GM21619 (cell line): ENCODE results near the gene DCAF10.
A peak's percentile ranks its signal among the peaks of the same experiment; 100 is the strongest.
"Not testable (repeated sequence)": the region's sequence is repeated elsewhere in the genome, so short reads cannot be mapped to it uniquely, and the experiment has no call there.

Experiments used
- ATAC-seq: cut with Tn5 transposase; IDR thresholded peaks from one replicate; pipeline ENCODE4 v1.9.1; 2021; ENCODE audit not compliant: unreplicated experiment

The DCAF10 gene

GRCh38 chr9:37800631-37801286 lies at the start of gene DCAF10:
Gene DCAF10 (plus strand): TSS chr9:37800797. CDS start chr9:37800867, 70 bp downstream.
- ATAC-seq = peak; percentile 65

GRCh38 chr9:37751186-37751585 lies 49.4 kb upstream of the DCAF10 start:
- ATAC-seq = no peak

- not testable (repeated sequence) for ATAC-seq
Measured at GRCh38 chr9:37751704-37752103, 48.9 kb upstream of the DCAF10 start.

- ATAC-seq = not testable (repeated sequence)
Measured at GRCh38 chr9:37752112-37752511, 48.5 kb upstream of the DCAF10 start.

- ATAC-seq = no peak
Measured at GRCh38 chr9:37752642-37753488, 47.7 kb upstream of the DCAF10 start.

- ATAC-seq = peak; percentile 92
Measured at GRCh38 chr9:37753489-37754190, 47.0 kb upstream of the DCAF10 start, which contains the start of gene TRMT10B. Gene TRMT10B (plus strand): TSS chr9:37753805. CDS start chr9:37761932, 8,127 bp downstream.

GRCh38 chr9:37758747-37759146 lies 41.9 kb upstream of the DCAF10 start:
- no peak for ATAC-seq

GRCh38 chr9:37760416-37761161 lies 40.0 kb upstream of the DCAF10 start:
- ATAC-seq = no peak

GRCh38 chr9:37761511-37761910 lies 39.1 kb upstream of the DCAF10 start:
- ATAC-seq = no peak

- not testable (repeated sequence) for ATAC-seq
Measured at GRCh38 chr9:37765263-37765662, 35.3 kb upstream of the DCAF10 start.

- ATAC-seq = no peak
Measured at GRCh38 chr9:37769306-37769705, 31.3 kb upstream of the DCAF10 start.

- no peak for ATAC-seq
Measured at GRCh38 chr9:37769995-37770394, 30.6 kb upstream of the DCAF10 start.

GRCh38 chr9:37775216-37775919 lies 25.2 kb upstream of the DCAF10 start:
- no peak for ATAC-seq

- ATAC-seq = no peak
Measured at GRCh38 chr9:37776328-37776727, 24.3 kb upstream of the DCAF10 start.

- no peak for ATAC-seq
Measured at GRCh38 chr9:37778534-37778933, 22.1 kb upstream of the DCAF10 start.

- no peak for ATAC-seq
Measured at GRCh38 chr9:37784291-37784615, 16.3 kb upstream of the DCAF10 start.

- ATAC-seq = peak; percentile 95
Measured at GRCh38 chr9:37784616-37785483, 15.7 kb upstream of the DCAF10 start, which contains the start of gene EXOSC3. Gene EXOSC3 (minus strand): TSS chr9:37785064. CDS start chr9:37785044, 20 bp downstream.

GRCh38 chr9:37787059-37787458 lies 13.5 kb upstream of the DCAF10 start:
- no peak for ATAC-seq

- no peak for ATAC-seq
Measured at GRCh38 chr9:37788332-37788731, 12.3 kb upstream of the DCAF10 start.
